ENCODE measurements around the gene GINS2.
A peak's percentile ranks its signal among the peaks of the same experiment; 100 is the strongest.

DNA sequence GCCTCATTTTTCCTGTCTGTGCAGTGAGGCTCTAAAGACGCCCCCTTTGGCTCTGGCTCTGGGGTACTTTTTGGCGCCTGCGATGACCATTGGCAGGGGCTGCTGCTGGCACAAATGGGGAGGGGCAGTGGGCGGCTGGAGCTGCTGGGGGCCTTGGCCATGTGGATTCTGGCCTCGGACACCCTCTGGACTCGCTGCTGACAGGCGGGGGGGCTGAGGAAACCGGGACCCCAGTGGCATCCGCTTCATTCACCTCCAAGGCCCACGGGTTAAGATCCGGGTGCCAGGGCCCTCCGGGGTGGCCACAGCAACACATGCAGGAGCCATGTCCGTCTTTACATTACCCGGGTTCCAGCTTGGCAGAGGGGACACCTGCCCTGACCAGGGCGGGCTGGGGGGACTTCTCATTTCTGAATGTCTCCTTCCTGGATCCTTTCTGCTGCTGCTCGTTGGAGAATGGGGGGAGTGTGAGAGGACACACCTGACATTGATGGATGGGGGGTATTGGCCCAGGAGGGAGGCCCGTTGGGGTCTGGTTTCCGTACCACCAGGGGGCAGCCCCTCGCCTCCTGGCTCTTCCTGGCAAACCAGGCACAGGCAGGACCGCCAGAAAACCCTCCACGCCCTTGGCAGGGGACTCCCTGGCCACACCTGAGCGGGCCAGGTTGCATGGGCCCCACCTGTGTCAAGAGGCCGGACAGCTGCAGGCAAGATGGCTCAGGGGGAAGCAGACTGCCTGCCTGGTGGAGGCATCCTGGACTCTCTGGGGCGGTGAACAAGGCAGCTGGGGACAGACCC is 53.8 kb downstream of the GINS2 start:
- peak; percentile 66 for TF ChIP-seq CTCF (conservative IDR thresholded peaks at IDR 0.05; ENCODE audit: low read length)
- no peak for TF ChIP-seq EZH2phosphoT487 (IDR thresholded peaks at IDR 0.05; ENCODE audit: borderline replicate concordance, low read depth, low read length)

Data from OCI-LY7 (cell line).